Stimulated activated CD4-positive, alpha-beta T cell treated with anti-CD3 and anti-CD28 coated beads, TNF-alpha, amount 100 ng/mL, for 4 hours (primary cell): ENCODE data around the gene FAM177A1.
"Not testable (repeated sequence)": the region's sequence is repeated elsewhere in the genome, so short reads cannot be mapped to it uniquely, and the experiment has no call there.

Experiments
- DNase-seq, 3 experiments: peaks; one replicate each; pipeline ENCODE4 v3.0.0-alpha.2; 2020; ENCODE audit warnings: low read depth in 3 of 3

FAM177A1 gene

DNA sequence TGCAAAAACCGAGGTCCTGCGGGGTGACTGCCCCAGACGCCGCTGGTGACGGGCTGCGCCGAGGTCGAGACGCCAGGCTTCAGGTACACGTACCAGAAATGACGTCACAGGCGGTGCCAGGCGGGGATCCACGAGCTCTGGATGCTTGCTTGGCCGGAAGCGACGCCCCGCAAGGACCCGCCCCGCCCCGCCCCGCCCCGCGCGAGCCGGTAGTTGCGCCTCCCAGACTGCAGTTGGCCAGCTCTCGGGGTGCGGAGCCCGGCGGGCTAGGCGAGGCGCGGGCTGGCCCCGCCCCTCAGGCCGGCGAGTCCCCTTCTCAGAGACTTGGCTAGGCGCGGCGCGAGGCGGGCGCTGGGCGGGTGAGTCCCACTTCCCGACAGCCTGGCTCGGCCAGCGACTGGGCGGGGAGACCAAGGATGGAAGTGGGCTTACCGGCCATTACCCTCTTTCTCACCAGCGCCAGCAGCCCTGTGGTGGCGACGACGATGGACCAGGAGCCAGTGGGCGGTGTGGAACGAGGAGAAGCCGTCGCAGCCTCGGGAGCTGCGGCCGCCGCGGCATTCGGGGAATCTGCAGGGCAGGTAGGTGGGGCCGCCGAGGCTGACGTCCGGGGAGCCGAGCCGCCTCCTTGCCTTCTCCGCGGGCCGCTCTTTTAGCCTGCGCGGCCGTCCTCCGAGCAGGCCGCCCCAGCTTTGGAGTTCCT is at the start of gene FAM177A1:
FAM177A1 (plus strand) TSS at position 225 of the 703 bp plus-strand sequence; CDS start at position 417, 192 bp downstream.
- peak; percentile 95 to 96 (median 95) for DNase-seq

GRCh38 chr14:34997762-34998161 is 48.3 kb upstream of the FAM177A1 start:
- no peak for DNase-seq

- DNase-seq = no peak
Observed at GRCh38 chr14:34999500-34999899, 46.6 kb upstream of the FAM177A1 start.

GRCh38 chr14:35001621-35002020 is 44.5 kb upstream of the FAM177A1 start:
- DNase-seq = no peak

GRCh38 chr14:35004839-35005238 is 41.2 kb upstream of the FAM177A1 start:
- no peak for DNase-seq

GRCh38 chr14:35016568-35016967 is 29.5 kb upstream of the FAM177A1 start:
- DNase-seq = no peak

DNA sequence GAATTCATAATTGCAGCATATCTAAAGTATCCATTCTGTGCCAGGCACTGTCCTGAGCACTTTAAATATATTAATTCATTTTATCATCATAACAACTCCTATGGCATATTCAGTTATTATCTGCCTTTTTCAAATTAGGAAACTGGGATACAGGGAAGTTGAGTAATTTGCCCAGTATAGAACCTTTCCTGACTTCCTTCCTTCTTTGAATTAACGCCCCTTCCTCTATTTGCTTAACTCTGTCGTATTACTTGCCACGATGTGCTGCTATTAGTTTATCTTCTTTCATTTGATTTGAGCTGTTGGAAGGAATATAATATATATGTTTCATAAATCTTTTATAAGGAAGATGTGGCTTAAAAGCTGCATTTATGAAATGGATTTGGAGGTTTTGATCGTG is 25.4 kb upstream of the FAM177A1 start:
- DNase-seq = no peak

DNA sequence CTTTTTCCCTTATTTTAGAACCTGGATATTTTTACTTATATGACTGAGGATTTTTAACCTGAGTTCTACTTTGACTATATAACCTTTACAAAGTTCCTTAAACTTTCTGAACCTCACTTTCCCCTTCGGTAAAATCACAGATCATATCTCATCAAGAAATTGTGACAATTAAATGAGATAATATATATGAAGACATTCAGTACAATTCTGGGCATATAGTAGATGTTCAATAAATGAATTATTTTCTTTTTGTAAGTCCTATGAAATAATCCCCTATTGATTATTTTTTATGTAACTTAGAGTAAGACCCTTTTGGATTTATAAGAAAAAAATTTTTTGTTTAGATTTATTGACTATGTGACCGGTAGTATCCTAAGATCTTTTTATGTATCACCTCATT is 17.6 kb upstream of the FAM177A1 start:
- no peak for DNase-seq

- DNase-seq = no peak
Observed at GRCh38 chr14:35032562-35032961, 13.5 kb upstream of the FAM177A1 start.

DNA sequence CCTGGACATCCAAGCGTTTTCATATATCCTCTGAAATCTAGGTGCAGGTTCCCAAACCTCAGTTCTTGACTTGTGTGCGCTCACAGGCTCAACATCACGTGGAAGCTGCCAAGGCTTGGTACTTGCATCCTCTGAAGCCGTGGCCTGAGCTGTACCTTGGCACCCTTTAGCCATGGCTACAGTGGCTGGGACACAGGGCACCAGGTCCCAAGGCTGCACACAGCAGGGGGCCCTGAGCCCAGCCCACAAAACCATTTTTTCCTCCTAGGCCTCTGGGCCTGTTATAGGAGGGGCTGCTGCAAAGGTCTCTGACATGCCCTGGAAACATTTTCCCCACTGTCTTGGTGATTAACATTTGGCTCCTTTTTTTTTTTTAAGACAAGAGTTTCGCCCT is 11.6 kb upstream of the FAM177A1 start:
- DNase-seq = no peak

- DNase-seq = not testable (repeated sequence)
Observed at GRCh38 chr14:35034944-35035554, 11.0 kb upstream of the FAM177A1 start.

GRCh38 chr14:35038312-35038711 is 7.8 kb upstream of the FAM177A1 start:
- DNase-seq = not testable (repeated sequence)

DNA sequence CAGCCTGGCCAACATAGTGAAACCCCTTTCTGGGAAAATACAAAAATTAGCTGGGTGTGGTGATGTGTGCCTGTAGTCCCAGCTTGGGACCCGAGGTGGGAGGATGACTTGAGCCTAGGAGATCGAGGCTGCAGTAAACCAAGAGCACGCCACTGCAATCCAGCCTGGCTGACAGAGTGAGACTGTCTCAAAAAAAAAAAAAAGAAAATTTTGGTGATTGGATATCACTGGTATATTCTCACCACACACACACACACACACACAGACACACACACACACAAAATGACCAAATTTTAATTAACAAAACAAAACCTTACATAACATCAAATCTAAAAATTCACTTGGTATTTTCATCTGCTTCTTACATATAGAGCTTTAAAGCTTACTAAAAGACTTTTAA is 3.4 kb upstream of the FAM177A1 start:
- no peak for DNase-seq

- no peak for DNase-seq
Observed at GRCh38 chr14:35043046-35043445, 3.0 kb upstream of the FAM177A1 start.

DNA sequence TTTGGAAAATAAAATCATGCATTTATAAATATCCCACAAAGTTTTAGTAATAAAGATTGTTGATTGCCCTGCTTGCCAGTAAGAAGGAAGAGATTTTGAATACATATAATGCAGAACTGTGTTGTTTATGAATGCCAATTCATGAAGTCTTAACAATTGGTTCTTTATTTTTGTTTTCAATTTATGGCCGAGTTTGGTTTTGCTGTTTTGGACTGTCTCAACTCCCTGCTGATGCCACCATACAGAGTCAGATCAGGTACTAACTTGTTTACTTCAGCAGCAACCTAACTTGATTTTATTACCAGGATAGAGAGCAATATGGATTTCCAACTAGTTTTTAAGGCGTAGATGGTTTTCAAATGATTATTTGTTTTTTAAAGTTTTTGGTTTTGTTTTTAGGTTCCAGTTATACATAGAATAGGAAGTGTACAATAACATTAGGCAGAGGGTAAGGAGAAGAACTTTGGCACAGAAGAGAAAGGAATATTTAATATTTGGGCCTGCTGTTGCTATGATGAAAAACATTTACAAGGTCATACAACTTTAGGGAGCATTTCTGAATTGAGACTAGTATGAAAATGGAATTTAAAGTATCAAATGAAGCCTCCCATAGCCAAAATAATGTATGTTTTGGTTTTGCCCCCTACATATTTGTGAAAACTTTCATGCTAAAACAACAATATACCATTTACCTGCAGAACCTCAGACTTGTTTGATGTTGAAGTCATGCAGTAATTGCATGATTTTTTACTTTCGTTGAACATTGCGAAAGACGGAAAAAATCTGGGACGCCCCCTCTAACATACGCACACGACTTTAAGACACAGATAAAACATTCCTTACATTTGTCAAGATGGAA is 904 bp upstream of the FAM177A1 start:
- no peak for DNase-seq

- DNase-seq = no peak
Observed at GRCh38 chr14:35045798-35046047, 349 bp upstream of the FAM177A1 start.

- peak in 1 of 3 experiments; percentile 3 for DNase-seq
Observed at GRCh38 chr14:35046751-35047536, 872 bp downstream of the FAM177A1 start.

GRCh38 chr14:35047976-35048513 is 2.0 kb downstream of the FAM177A1 start:
- DNase-seq = no peak

DNA sequence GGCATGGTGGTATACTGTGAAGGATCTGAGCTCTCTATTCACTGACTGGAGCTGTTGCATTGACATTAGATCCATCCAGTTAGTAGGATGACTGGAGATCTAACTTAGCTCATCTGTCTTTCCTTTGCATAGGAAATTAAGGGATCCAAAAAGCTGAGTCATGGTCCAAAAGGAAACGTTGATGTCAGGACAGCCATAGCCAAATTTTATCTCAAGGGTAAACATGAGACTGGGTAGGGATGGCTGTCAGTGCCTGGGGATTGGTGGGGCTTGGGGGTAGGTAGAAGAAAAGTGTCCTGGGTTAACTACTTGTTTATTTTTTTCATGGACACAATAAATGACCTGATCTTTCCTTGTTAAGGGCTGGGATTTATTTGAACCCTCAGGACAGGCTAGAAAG is 4.6 kb downstream of the FAM177A1 start:
- no peak for DNase-seq

DNA sequence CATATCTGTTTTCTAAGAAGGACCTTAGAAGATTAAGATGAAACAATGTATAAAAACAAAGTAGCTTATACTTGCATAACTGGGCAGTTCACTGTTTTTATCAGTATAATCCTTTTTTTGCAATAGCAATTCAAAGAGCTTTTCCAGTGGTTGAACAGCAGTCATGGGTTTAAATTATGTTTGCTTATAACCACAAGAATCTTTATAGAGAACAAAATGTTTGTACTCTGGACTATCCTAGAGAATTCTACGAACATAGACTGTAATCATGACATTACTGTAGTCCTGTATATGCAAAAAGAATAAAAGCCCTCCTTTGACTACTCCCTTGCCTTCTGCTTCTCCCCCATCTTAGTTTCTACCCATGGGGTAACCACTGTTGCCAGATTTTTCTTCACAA is 5.7 kb downstream of the FAM177A1 start:
- no peak for DNase-seq

GRCh38 chr14:35052637-35053036 is 6.6 kb downstream of the FAM177A1 start:
- DNase-seq = no peak
